Cardiac atrium fibroblast (primary cell): ENCODE data around the gene GOLM1. TPM values are rescaled to one million over a fixed set of nuclear protein-coding genes. Genes with fewer than 3 reads are reported as not detected.

Experiments
- total RNA-seq: library from RNA; depleted of rRNA; stranded (reverse); fragments of >200 nt; gene quantifications from 2 replicates; pipeline ENCODE4 v1.2.3, GENCODE V29; 2015

The GOLM1 gene
- 61.4 and 69.3 TPM in 2 replicates for total RNA-seq

GRCh38 chr9:86098824-86099700 lies at the start of gene GOLM1:
Gene GOLM1 (minus strand): TSS chr9:86099558. CDS start chr9:86079320, 20,238 bp downstream.

Other genes starting within 250 kb of the GOLM1 start
- 12.0 and 26.5 TPM in 2 replicates for gene NAA35, start 158.4 kb downstream of the GOLM1 start, total RNA-seq
- 0.16 TPM in 1 of 2 replicates, not detected in the other for gene C9orf153, start 160.1 kb upstream of the GOLM1 start, total RNA-seq
- 52.8 and 54.5 TPM in 2 replicates for gene ISCA1, start 183.0 kb upstream of the GOLM1 start, total RNA-seq